GM21526 (cell line): Measurements from ENCODE around the gene PRR36.

Experiments used
- ATAC-seq: cut with Tn5 transposase; IDR thresholded peaks from one replicate; pipeline ENCODE4 v1.9.1; 2021; ENCODE audit warnings: moderate library complexity; ENCODE audit not compliant: unreplicated experiment, low FRiP score

Gene PRR36

GRCh38 chr19:7823686-7824301 lies 50.4 kb downstream of the PRR36 start:
- no peak for ATAC-seq

- no peak for ATAC-seq
Observed at GRCh38 chr19:7822910-7823515, 51.2 kb downstream of the PRR36 start.

DNA sequence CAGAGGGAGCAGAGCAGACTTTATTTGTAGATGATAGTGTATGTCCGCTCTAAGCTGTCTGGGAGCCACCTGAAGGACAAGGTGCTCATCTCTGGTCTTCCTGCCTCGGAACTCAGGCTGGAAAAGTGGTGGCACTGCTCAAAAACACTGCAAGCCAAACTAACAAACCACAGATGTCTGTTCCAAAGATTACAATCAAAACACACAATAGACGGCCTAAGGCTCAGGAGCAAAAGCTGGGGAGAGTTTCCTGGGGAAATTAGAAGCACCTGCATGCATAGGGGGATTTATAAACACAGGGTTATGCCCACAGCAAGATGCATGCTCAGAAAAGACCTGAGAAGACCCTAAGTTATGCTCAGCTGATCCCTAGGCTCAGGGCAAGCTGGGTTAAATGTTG lies 53.6 kb downstream of the PRR36 start:
- no peak for ATAC-seq

DNA sequence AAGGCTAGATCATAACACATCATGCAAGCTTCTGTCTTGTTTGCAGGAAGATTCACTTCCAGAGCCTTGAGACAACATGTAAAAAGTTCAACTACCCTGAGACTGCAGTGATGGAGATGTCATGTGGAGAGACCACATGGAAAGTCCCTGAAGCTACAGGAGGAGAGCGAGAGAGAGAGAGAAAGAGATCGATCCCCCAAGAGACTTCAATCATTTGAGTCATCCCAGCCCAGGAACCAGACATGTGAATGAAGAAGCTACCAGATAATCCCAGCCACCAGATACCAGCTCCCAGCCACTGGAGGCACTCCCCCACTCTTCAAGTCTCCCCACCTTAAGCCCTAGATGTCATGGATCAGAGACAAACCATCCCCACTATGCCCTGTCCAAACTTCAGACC lies 54.9 kb downstream of the PRR36 start:
- no peak for ATAC-seq

GRCh38 chr19:7818806-7819205 lies 55.4 kb downstream of the PRR36 start:
- ATAC-seq: no peak
